Measurements from ENCODE around the gene SVIL. TPM values are rescaled to one million over a fixed set of nuclear protein-coding genes. Genes with fewer than 3 reads are reported as not detected.

The SVIL gene
- total RNA-seq, 1 donor from 2014 or later: 58.5 TPM

- TF ChIP-seq CTCF (conservative IDR thresholded peaks at IDR 0.05; ENCODE audit: low read depth, low read length): no peak
- no peak for DNase-seq (ENCODE audit: low read depth)
- H3K4me3 ChIP-seq (ENCODE audit: low read depth, low read length): no peak overlapping the region
Observed at GRCh38 chr10:29434111-29434510, 200.7 kb downstream of the SVIL start.

- DNase-seq (ENCODE audit: low read depth): no peak
- H3K4me3 ChIP-seq (ENCODE audit: low read depth, low read length): no peak overlapping the region
- TF ChIP-seq CTCF (conservative IDR thresholded peaks at IDR 0.05; ENCODE audit: low read depth, low read length): no peak
Observed at GRCh38 chr10:29431711-29432110, 203.1 kb downstream of the SVIL start.

GRCh38 chr10:29430101-29430500, 204.7 kb downstream of the SVIL start:
- no peak for DNase-seq (ENCODE audit: low read depth)
- no peak for TF ChIP-seq CTCF (conservative IDR thresholded peaks at IDR 0.05; ENCODE audit: low read depth, low read length)
- H3K4me3 ChIP-seq (ENCODE audit: low read depth, low read length): no peak overlapping the region

- H3K4me3 ChIP-seq (ENCODE audit: low read depth, low read length): no peak overlapping the region
- DNase-seq (ENCODE audit: low read depth): no peak
- TF ChIP-seq CTCF (conservative IDR thresholded peaks at IDR 0.05; ENCODE audit: low read depth, low read length): no peak
Observed at GRCh38 chr10:29428486-29428885, 206.3 kb downstream of the SVIL start.

GRCh38 chr10:29427667-29428066, 207.1 kb downstream of the SVIL start:
- H3K4me3 ChIP-seq (ENCODE audit: low read depth, low read length): no peak overlapping the region
- no peak for DNase-seq (ENCODE audit: low read depth)
- no peak for TF ChIP-seq CTCF (conservative IDR thresholded peaks at IDR 0.05; ENCODE audit: low read depth, low read length)

GRCh38 chr10:29426420-29426819, 208.4 kb downstream of the SVIL start:
- no peak for DNase-seq (ENCODE audit: low read depth)
- no peak for TF ChIP-seq CTCF (conservative IDR thresholded peaks at IDR 0.05; ENCODE audit: low read depth, low read length)
- no peak overlapping the region for H3K4me3 ChIP-seq (ENCODE audit: low read depth, low read length)

- DNase-seq (ENCODE audit: low read depth): no peak
- no peak for TF ChIP-seq CTCF (conservative IDR thresholded peaks at IDR 0.05; ENCODE audit: low read depth, low read length)
- no peak overlapping the region for H3K4me3 ChIP-seq (ENCODE audit: low read depth, low read length)
Observed at GRCh38 chr10:29424017-29424416, 210.8 kb downstream of the SVIL start.

All from epithelial cell of proximal tubule (primary cell).